Psoas muscle (tissue), 8 donors: ENCODE measurements around the gene LRRC26. TPM values are rescaled to one million over a fixed set of nuclear protein-coding genes. Genes with fewer than 3 reads are reported as not detected.
A peak's percentile ranks its signal among the peaks of the same experiment; 100 is the strongest.
"Not testable (repeated sequence)": the region's sequence is repeated elsewhere in the genome, so short reads cannot be mapped to it uniquely, and the experiment has no call there.

ENCODE experiments used
- ATAC-seq, 4 donors: fragments of 200-7000 bp; cut with Tn5 transposase; one replicate each; pipeline ENCODE4 v1.9.1; 2020; ENCODE audit warnings: moderate library complexity in 3 of 4, mild to moderate bottlenecking in 2 of 4
- DNase-seq, 2 donors: peaks; one replicate each; pipeline ENCODE4 v3.0.0-alpha.2; 2020
- H3K27ac ChIP-seq: fragments of 200-600 bp; one replicate; pipeline ENCODE4 v1.8.0; 2022
- H3K27me3 ChIP-seq, 3 donors: fragments of 200-600 bp in 1 of 3; one replicate each; pipeline versions ENCODE4 v1.6.1 to v1.8.0; 2013 to 2022; ENCODE audit warnings: low read length in 2 of 3, mild to moderate bottlenecking in 2 of 3, moderate library complexity in 1 of 3; ENCODE audit not compliant: insufficient read depth in 3 of 3
- H3K36me3 ChIP-seq, 2 donors: fragments of 200-600 bp in 1 of 2; one replicate each; pipeline versions ENCODE4 v1.6.1 to v1.8.0; 2013 to 2022; ENCODE audit warnings: low read depth in 1 of 2, mild to moderate bottlenecking in 1 of 2, moderate library complexity in 1 of 2; ENCODE audit not compliant: insufficient read depth in 1 of 2
- H3K4me1 ChIP-seq: fragments of 200-600 bp; one replicate; pipeline ENCODE4 v1.8.0; 2022
- H3K4me3 ChIP-seq: fragments of 200-600 bp; one replicate; pipeline ENCODE4 v1.8.0; 2022; ENCODE audit warnings: mild to moderate bottlenecking
- H3K9me3 ChIP-seq: fragments of 200-600 bp; one replicate; pipeline ENCODE4 v1.8.0; 2022
- CTCF ChIP-seq: fragments of 200-600 bp; IDR thresholded peaks from one replicate; pipeline ENCODE4 v1.8.0; 2022; ENCODE audit warnings: antibody characterized with exemption
- WGBS, 3 donors: extraction: QIAGEN DNeasy Blood & Tissue Kit; methylation state at CpG; one replicate each; pipeline versions ENCODE4 v1.1.6 to v1.1.7; 2013; 5-methylcytosine and 5-hydroxymethylcytosine counted together
- intact Hi-C, 2 donors: fragments of 100-400 bp; cut with DNase I; formaldehyde crosslinking; loops; one replicate each; pipeline versions ENCODE4 v1.11.0 to v1.14.2; 2022
- polyA plus RNA-seq, 3 donors: library from polyadenylated mRNA; stranded (reverse); fragments of 200-250 nt; gene quantifications; one replicate each; pipeline ENCODE4 v1.2.3, GENCODE V29; 2013
- total RNA-seq, 4 donors: library from RNA; stranded (reverse); fragmentation: NEBNext Ultra II Directional in 2 of 4; extraction: Animal tissue kit (Norgen Biotek cat#: 25700) in 2 of 4; gene quantifications; one replicate each; pipeline versions ENCODE4 v1.2.1 to v1.2.4, GENCODE V29; 2021 to 2023
- donor health status: healthy with polysubstance abuse.
- donor health status: DM: no; HTN: no; CAD: no; lungs with moderate emphysema.
- donor health status: Bipolar disorder and iron deficiency.
- donor health status: healthy.
- donor health status: DM: yes; HTN: yes; CAD: no.
- donor health status: DM: no; HTN: no; CAD: no.
- donor health status: DM: no; HTN: no; CAD: no.
- donor health status: DM: yes; HTN: yes; CAD: no.

The LRRC26 gene
- total and polyA plus RNA-seq, 7 donors: not detected

GRCh38 chr9:137127301-137128157 lies 42.3 kb downstream of the LRRC26 start:
- TF ChIP-seq CTCF: no peak
- Histone ChIP-seq H3K36me3 (no peaks in the 10 kb centered on the region), H3K4me3 (peak overlapping the region; percentile 18), H3K4me1 (peaks cover 13% of the 10 kb centered on the region), H3K27ac (no peak overlapping the region), H3K9me3 (no peaks in the 10 kb centered on the region), H3K27me3 (peaks cover 0 to 14% (median 5%) of the 10 kb centered on the region in 3 donors)
- WGBS, 3 donors: 50 to 53% (median 51%) methylated on average over 24 of the region's 24 CpGs
- no peak for ATAC-seq
- DNase-seq: no peak
- intact Hi-C loops: no loop called here

- TF ChIP-seq CTCF: no peak
- Histone ChIP-seq H3K27me3 (peaks cover 0 to 14% (median 5%) of the 10 kb centered on the region in 3 donors), H3K4me1 (peaks cover 13% of the 10 kb centered on the region), H3K4me3 (no peak overlapping the region), H3K9me3 (no peaks in the 10 kb centered on the region), H3K36me3 (no peaks in the 10 kb centered on the region), H3K27ac (no peak overlapping the region)
- 44 to 53% (median 51%) methylated on average over 3 of the region's 3 CpGs for WGBS, 3 donors
- ATAC-seq (no peak), DNase-seq (no peak)
- intact Hi-C loops: no loop called here
Measured at GRCh38 chr9:137126786-137127185, 43.1 kb downstream of the LRRC26 start.

GRCh38 chr9:137123952-137124462 lies 45.8 kb downstream of the LRRC26 start:
- ATAC-seq, DNase-seq, H3K27ac ChIP-seq, H3K4me3 ChIP-seq, H3K27me3 ChIP-seq, intact Hi-C loops, H3K9me3 ChIP-seq, H3K36me3 ChIP-seq: not testable (repeated sequence)
- peaks cover 13% of the 10 kb centered on the region for H3K4me1 ChIP-seq
- WGBS, 3 donors: 89 to 95% (median 91%) methylated on average over 5 of the region's 5 CpGs

DNA sequence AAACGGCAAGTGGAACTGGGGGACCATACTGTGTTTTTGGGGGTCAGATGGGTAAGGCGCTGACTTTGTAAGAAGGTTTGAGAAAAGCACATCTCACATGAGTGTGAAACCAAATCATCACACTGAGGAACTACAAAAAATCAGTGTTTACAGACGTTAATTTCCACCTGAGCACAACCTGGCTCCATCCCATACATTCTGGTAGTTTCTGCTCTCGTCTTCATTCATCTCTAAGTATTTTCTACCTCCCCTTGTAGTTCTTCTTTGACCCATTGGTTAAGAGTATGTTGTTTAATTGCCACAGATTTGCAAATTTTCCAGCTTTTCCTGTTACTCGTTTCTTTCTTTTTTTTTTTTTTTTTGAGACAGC lies 46.4 kb downstream of the LRRC26 start:
- Histone ChIP-seq H3K9me3 (no peaks in the 10 kb centered on the region), H3K4me1 (peaks cover 8% of the 10 kb centered on the region), H3K27ac (no peak overlapping the region), H3K27me3 (no peaks in the 10 kb centered on the region), H3K4me3 (no peak overlapping the region), H3K36me3 (no peaks in the 10 kb centered on the region)
- WGBS, 3 donors: 69 to 78% (median 70%) methylated on average over 5 of the region's 5 CpGs
- DNase-seq: no peak
- no peak for ATAC-seq
- TF ChIP-seq CTCF: no peak
- intact Hi-C loops: no loop called here

- H3K4me1 ChIP-seq, ATAC-seq, H3K9me3 ChIP-seq, H3K4me3 ChIP-seq, H3K27ac ChIP-seq, intact Hi-C loops, H3K36me3 ChIP-seq, H3K27me3 ChIP-seq, DNase-seq: not testable (repeated sequence)
- WGBS, 3 donors: 86 to 91% (median 90%) methylated on average over 15 to 16 of the region's 16 CpGs
Measured at GRCh38 chr9:137122796-137123467, 46.9 kb downstream of the LRRC26 start.

GRCh38 chr9:137121927-137122795 lies 47.7 kb downstream of the LRRC26 start:
- H3K4me1 ChIP-seq, H3K9me3 ChIP-seq, H3K27me3 ChIP-seq, H3K36me3 ChIP-seq, DNase-seq, H3K27ac ChIP-seq, ATAC-seq: not testable (repeated sequence)
- intact Hi-C loops: loop anchor here in 1 of 2 donors (2.0 kb wide), 1 partner anchor 105 kb away; the partner anchor contains the start of gene RNF224
- WGBS, 3 donors: 66 to 72% (median 70%) methylated on average over 22 to 24 of the region's 25 CpGs
- H3K4me3 ChIP-seq: peak overlapping the region; percentile 16
